Bronchial epithelial cell (primary cell): Measurements from ENCODE around the gene EFCAB8. TPM values are rescaled to one million over a fixed set of nuclear protein-coding genes. Genes with fewer than 3 reads are reported as not detected.

Source experiments
- DNase-seq: peaks from one replicate; pipeline ENCODE4 v3.0.0-alpha.2; 2010; ENCODE audit warnings: low read depth
- FAIRE-seq: peaks from 2 replicates; lab custom pipeline; 2011; peaks lifted over from hg19 to GRCh38; lab: Jason Lieb, UNC
- H3K27me3 ChIP-seq: 2 replicates; pipeline ENCODE4 v1.5.1; 2011; ENCODE audit warnings: low read length; ENCODE audit not compliant: control insufficient read depth, insufficient read depth
- H3K36me3 ChIP-seq: 2 replicates; pipeline ENCODE4 v1.5.1; 2011; ENCODE audit warnings: low read length; ENCODE audit not compliant: control insufficient read depth, insufficient read depth
- H3K4me3 ChIP-seq: 2 replicates; pipeline ENCODE4 v1.5.1; 2011; ENCODE audit warnings: mild to moderate bottlenecking, low read depth, low read length, control low read depth
- total RNA-seq: library from RNA; depleted of rRNA; stranded (reverse); fragments of >200 nt; gene quantifications from 2 replicates; pipeline ENCODE4 v1.2.1, GENCODE V29; 2014
- TF ChIP-seq, protein P1 (sequence below): IDR thresholded peaks from 2 replicates; pipeline ENCODE4 v1.5.1; 2011; ENCODE audit warnings: mild to moderate bottlenecking, moderate library complexity, low read length, control low read depth, inconsistent platforms; ENCODE audit not compliant: insufficient read depth, severe bottlenecking

The EFCAB8 gene
- total RNA-seq, 1 donor from 2014 or later = under 0.01 TPM

DNA sequence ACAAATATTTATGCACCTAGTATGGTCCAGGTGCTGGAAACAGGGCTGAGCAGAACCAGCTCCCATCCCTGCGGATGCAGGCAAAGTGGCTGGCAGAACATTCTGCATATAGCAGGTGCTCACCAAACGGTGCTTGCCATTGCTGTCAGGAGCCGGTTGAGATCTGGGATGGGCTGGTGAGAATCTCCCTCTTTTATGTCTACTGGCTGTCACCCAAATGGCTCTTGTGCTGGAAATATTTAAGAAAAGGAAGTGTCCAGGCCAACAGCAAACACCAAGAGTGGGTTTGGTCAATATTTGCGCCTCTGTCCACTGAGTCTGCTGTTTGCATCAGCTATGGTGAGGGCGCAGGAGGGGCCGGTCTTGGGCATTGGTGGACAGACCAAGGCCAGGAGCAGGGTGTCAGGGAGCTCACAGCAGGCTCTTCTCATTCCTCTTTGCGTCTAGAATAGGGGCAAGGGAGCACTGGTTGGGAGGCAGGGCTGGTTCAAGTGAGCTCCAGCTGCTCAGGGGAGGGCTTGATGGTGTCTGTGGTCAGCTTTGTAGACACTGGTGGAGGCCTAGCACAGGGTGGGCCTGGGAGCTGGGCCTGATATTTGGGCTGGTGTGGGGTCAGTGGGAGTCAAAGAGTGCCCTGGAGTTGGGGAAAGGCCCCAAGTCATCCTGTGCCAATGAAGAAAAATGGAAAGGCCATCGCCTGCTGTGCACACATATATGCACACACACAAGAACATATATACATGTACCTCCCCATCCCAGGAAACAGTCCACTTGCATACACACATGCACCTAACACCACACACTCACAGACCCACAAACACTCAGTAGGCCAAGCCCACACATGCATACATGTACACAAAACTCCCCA lies 147.4 kb downstream of the EFCAB8 start:
- FAIRE-seq (peak; percentile 93), DNase-seq (no peak)
- TF ChIP-seq, protein P1, sequence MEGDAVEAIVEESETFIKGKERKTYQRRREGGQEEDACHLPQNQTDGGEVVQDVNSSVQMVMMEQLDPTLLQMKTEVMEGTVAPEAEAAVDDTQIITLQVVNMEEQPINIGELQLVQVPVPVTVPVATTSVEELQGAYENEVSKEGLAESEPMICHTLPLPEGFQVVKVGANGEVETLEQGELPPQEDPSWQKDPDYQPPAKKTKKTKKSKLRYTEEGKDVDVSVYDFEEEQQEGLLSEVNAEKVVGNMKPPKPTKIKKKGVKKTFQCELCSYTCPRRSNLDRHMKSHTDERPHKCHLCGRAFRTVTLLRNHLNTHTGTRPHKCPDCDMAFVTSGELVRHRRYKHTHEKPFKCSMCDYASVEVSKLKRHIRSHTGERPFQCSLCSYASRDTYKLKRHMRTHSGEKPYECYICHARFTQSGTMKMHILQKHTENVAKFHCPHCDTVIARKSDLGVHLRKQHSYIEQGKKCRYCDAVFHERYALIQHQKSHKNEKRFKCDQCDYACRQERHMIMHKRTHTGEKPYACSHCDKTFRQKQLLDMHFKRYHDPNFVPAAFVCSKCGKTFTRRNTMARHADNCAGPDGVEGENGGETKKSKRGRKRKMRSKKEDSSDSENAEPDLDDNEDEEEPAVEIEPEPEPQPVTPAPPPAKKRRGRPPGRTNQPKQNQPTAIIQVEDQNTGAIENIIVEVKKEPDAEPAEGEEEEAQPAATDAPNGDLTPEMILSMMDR = no peak
- no peak overlapping the region for H3K4me3 ChIP-seq
- no peaks in the 10 kb centered on the region for H3K27me3 ChIP-seq
- no peaks in the 10 kb centered on the region for H3K36me3 ChIP-seq

- TF ChIP-seq, protein P1 = no peak
- no peak for DNase-seq
- no peak for FAIRE-seq
- Histone ChIP-seq H3K36me3 (no peaks in the 10 kb centered on the region), H3K27me3 (no peaks in the 10 kb centered on the region), H3K4me3 (no peak overlapping the region)
These were observed 148.2 kb downstream of the EFCAB8 start for GRCh38 chr20:33006776-33007375.

- no peaks in the 10 kb centered on the region for H3K27me3 ChIP-seq
- no peak for FAIRE-seq
- TF ChIP-seq, protein P1 = no peak
- DNase-seq = no peak
- H3K4me3 ChIP-seq = no peak within 1 kb of the TSS
- no peaks in the 10 kb centered on the region for H3K36me3 ChIP-seq
These were observed 148.9 kb downstream of the EFCAB8 start, which contains the start of gene BPIFB2 for GRCh38 chr20:33007376-33008335. Gene BPIFB2 (plus strand): TSS chr20:33007704. CDS start chr20:33008575, 871 bp downstream.

DNA sequence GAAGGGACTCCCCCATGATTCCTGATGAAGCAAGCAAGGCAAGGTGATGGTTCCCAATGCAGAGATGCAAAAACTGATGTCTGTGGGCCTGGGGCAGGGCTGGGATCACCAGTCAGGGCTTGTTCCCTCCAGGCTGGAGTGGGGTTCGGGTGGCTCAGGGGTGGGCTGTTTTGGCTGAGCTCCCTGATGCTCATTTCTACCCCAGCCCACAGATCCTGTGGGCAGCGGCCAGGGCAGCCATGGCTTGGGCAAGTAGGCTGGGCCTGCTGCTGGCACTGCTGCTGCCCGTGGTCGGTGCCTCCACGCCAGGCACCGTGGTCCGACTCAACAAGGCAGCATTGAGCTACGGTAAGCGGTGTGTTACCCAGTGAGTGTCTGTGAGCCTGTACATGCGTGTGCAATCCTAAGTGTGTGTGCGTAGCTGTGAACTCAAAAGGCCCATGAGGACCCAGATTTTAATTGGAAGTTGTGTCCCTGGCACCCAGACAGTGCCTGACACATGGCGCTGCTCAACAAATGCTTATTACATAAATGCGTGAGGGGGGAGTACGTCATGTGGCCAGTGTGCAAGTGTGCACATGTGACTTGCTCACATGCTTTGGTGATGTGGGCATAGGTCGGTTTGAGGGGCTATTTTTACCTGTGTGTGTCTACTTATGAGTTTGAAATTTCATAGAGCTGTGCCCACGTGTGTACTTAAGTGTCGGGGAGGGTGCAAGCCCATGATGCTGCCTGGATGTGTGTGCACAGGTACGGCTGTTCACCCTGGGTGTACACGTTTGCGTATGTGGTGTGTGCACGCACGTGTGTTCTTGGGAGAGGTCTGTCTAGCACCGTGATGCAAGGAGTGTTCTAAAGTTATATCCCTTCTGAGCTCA lies 149.9 kb downstream of the EFCAB8 start:
- FAIRE-seq (no peak), DNase-seq (no peak)
- Histone ChIP-seq H3K36me3 (no peaks in the 10 kb centered on the region), H3K4me3 (no peak overlapping the region), H3K27me3 (peaks cover 1% of the 10 kb centered on the region)
- TF ChIP-seq, protein P1 = no peak
